Measurements from ENCODE around the gene DIAPH2.

DNA sequence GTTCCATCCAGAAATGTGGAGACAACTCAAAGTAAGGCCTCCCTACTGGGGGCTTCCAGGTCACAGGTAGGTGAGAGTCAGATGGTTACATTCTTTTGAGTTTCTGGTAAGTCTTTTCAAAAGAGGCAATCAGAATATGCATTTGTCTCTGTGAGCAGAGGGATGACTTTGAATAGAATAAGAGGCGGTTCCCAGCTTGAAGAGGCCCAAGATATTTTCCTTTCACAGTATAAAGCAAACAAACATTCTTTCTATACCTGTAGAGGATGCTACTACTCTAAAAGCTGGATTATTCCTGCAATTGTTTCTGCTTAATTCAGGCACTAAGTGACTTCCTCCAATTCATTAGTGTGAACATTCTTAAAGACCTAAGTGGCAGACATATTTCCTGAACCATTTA lies 44.4 kb downstream of the DIAPH2 start:
- no peak for TF ChIP-seq POLR2A (IDR thresholded peaks at IDR 0.05; ENCODE audit: extremely low read depth, insufficient read length)
- TF ChIP-seq, protein P1, sequence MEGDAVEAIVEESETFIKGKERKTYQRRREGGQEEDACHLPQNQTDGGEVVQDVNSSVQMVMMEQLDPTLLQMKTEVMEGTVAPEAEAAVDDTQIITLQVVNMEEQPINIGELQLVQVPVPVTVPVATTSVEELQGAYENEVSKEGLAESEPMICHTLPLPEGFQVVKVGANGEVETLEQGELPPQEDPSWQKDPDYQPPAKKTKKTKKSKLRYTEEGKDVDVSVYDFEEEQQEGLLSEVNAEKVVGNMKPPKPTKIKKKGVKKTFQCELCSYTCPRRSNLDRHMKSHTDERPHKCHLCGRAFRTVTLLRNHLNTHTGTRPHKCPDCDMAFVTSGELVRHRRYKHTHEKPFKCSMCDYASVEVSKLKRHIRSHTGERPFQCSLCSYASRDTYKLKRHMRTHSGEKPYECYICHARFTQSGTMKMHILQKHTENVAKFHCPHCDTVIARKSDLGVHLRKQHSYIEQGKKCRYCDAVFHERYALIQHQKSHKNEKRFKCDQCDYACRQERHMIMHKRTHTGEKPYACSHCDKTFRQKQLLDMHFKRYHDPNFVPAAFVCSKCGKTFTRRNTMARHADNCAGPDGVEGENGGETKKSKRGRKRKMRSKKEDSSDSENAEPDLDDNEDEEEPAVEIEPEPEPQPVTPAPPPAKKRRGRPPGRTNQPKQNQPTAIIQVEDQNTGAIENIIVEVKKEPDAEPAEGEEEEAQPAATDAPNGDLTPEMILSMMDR (IDR thresholded peaks at IDR 0.05; ENCODE audit: low read depth, low read length) = no peak

All from NB4 (cell line).